OCI-LY7 (cell line): ENCODE data around the gene ACR. TPM values are rescaled to one million over a fixed set of nuclear protein-coding genes. Genes with fewer than 3 reads are reported as not detected.

Experiments
- BruUV-seq: library from RNA; stranded (reverse); fragments of 400-500 nt; replicated peaks from 2 replicates; lab custom pipeline; 2021; lab: Mats Ljungman, UMichigan
- CTCF ChIA-PET: fragments of 300-600 bp; sonication (Branson Sonifier 250); formaldehyde crosslinking; loops from one replicate; lab custom pipeline; 2022; ENCODE audit warnings: antibody characterized with exemption; ENCODE audit not compliant: unreplicated experiment; lab: Charles Lee
- POLR2A ChIA-PET: fragments of 300-600 bp; sonication (Branson Sonifier 250); formaldehyde crosslinking; loops from one replicate; lab custom pipeline; 2022; ENCODE audit warnings: antibody characterized with exemption; lab: Charles Lee
- DNase-seq: peaks from one replicate; pipeline ENCODE4 v3.0.0-alpha.2; 2015; ENCODE audit warnings: low spot score
- H2AFZ ChIP-seq: fragments of 200-600 bp; sonication (generic), shearing (Covaris generic); 2 replicates; pipeline ENCODE4 v1.6.1; 2014; ENCODE audit warnings: mild to moderate bottlenecking, antibody characterized with exemption, low read length, moderate library complexity
- H3K27ac ChIP-seq: fragments of 200-600 bp; sonication (generic); 2 replicates; pipeline ENCODE4 v1.5.1; 2014; ENCODE audit warnings: mixed run types, low read depth, mild to moderate bottlenecking, moderate library complexity, low read length, inconsistent platforms; ENCODE audit not compliant: poor library complexity, severe bottlenecking
- H3K36me3 ChIP-seq: fragments of 200-600 bp; sonication (generic); 2 replicates; pipeline ENCODE4 v1.6.1; 2014; ENCODE audit warnings: mild to moderate bottlenecking, antibody characterized with exemption, low read length, moderate library complexity, mixed read lengths; ENCODE audit not compliant: insufficient read depth
- H3K4me1 ChIP-seq: fragments of 200-600 bp; sonication (generic); 2 replicates; pipeline ENCODE4 v1.5.1; 2014; ENCODE audit warnings: mild to moderate bottlenecking, low read length; ENCODE audit not compliant: insufficient read depth, poor library complexity, severe bottlenecking
- H3K4me2 ChIP-seq: fragments of 200-600 bp; sonication (generic); 2 replicates; pipeline ENCODE4 v1.6.1; 2014; ENCODE audit warnings: mild to moderate bottlenecking, low read length
- H3K4me3 ChIP-seq: fragments of 200-600 bp; sonication (generic); 2 replicates; pipeline ENCODE4 v1.5.1; 2014; ENCODE audit warnings: mild to moderate bottlenecking, low read depth, low read length; ENCODE audit not compliant: poor library complexity, severe bottlenecking
- H3K79me2 ChIP-seq: fragments of 200-600 bp; sonication (generic); 2 replicates; pipeline ENCODE4 v1.6.1; 2016; ENCODE audit warnings: low read depth, mild to moderate bottlenecking, low read length, moderate library complexity, mixed read lengths; ENCODE audit not compliant: insufficient read depth
- H3K9me2 ChIP-seq: fragments of 200-600 bp; sonication (generic); 2 replicates; pipeline ENCODE4 v1.6.1; 2016; ENCODE audit warnings: mild to moderate bottlenecking, low read length, mixed read lengths; ENCODE audit not compliant: insufficient read depth
- H3K9me3 ChIP-seq: fragments of 200-600 bp; sonication (generic); 2 replicates; pipeline ENCODE4 v1.6.1; 2014; ENCODE audit warnings: mild to moderate bottlenecking, mixed run types, low read length, mixed read lengths
- H4K20me1 ChIP-seq: fragments of 200-600 bp; sonication (generic); 2 replicates; pipeline ENCODE4 v1.6.1; 2014; ENCODE audit warnings: mild to moderate bottlenecking, antibody characterized with exemption, low read length, moderate library complexity, mixed read lengths; ENCODE audit not compliant: insufficient read depth
- CTCF ChIP-seq: fragments of 200-600 bp; sonication (generic); conservative IDR thresholded peaks from 2 replicates; pipeline ENCODE4 v1.5.1; 2014; ENCODE audit warnings: mild to moderate bottlenecking, antibody characterized with exemption, low read length, moderate library complexity, mixed read lengths
- EZH2phosphoT487 ChIP-seq: fragments of 200-600 bp; sonication (generic); IDR thresholded peaks from 2 replicates; pipeline ENCODE4 v1.6.1; 2018; ENCODE audit warnings: low read depth, borderline replicate concordance, mild to moderate bottlenecking, mixed run types, antibody characterized with exemption, low read length, moderate library complexity, mixed read lengths
- intact Hi-C: fragments of 100-400 bp; cut with micrococcal nuclease; formaldehyde crosslinking; loops from one replicate; pipeline ENCODE4 v1.10.0; 2022; ENCODE audit not compliant: unreplicated experiment
- total RNA-seq, 2 experiments: library from RNA; depleted of rRNA in 1 of 2; stranded (reverse); fragments of >200 nt in 1 of 2; shearing (Covaris generic) in 1 of 2; gene quantifications; 2 replicates each; pipeline ENCODE4 v1.2.3, GENCODE V29; 2014 to 2022

Gene ACR
- total RNA-seq, 2 experiments from 2014 or later: not detected

GRCh38 chr22:50704510-50705218 is 33.3 kb upstream of the ACR start:
- Histone ChIP-seq H4K20me1 (no peaks in the 10 kb centered on the region), H3K4me1 (no peaks in the 10 kb centered on the region), H2AFZ (no peak overlapping the region), H3K9me3 (no peaks in the 10 kb centered on the region), H3K36me3 (no peaks in the 10 kb centered on the region), H3K4me3 (no peak overlapping the region), H3K27ac (no peak overlapping the region), H3K9me2 (no peaks in the 10 kb centered on the region), H3K79me2 (no peaks in the 10 kb centered on the region), H3K4me2 (no peak overlapping the region)
- no peak for TF ChIP-seq CTCF
- TF ChIP-seq EZH2phosphoT487: no peak
- POLR2A ChIA-PET: no interaction called here
- intact Hi-C loops: no loop called here
- DNase-seq: no peak
- CTCF ChIA-PET: no interaction called here
- BruUV-seq: no TSS peak

- no peaks in the 10 kb centered on the region for H3K9me3 ChIP-seq
- no peak overlapping the region for H3K4me2 ChIP-seq
- H3K79me2 ChIP-seq: no peaks in the 10 kb centered on the region
- no TSS peak for BruUV-seq
- H3K27ac ChIP-seq: no peak overlapping the region
- no peak for DNase-seq
- H4K20me1 ChIP-seq: no peaks in the 10 kb centered on the region
- H3K9me2 ChIP-seq: no peaks in the 10 kb centered on the region
- intact Hi-C loops: no loop called here
- no peaks in the 10 kb centered on the region for H3K4me1 ChIP-seq
- ChIA-PET POLR2A (no interaction called here), CTCF (no interaction called here)
- no peak overlapping the region for H2AFZ ChIP-seq
- TF ChIP-seq CTCF (no peak), EZH2phosphoT487 (no peak)
- H3K4me3 ChIP-seq: no peak overlapping the region
- H3K36me3 ChIP-seq: no peaks in the 10 kb centered on the region
These were observed 32.7 kb upstream of the ACR start for GRCh38 chr22:50705219-50705691.

- intact Hi-C loops: no loop called here
- H3K4me3 ChIP-seq: no peak overlapping the region
- no peak overlapping the region for H3K27ac ChIP-seq
- no TSS peak for BruUV-seq
- no peaks in the 10 kb centered on the region for H3K9me3 ChIP-seq
- no peak overlapping the region for H3K4me2 ChIP-seq
- TF ChIP-seq EZH2phosphoT487 (no peak), CTCF (no peak)
- H3K9me2 ChIP-seq: no peaks in the 10 kb centered on the region
- H4K20me1 ChIP-seq: no peaks in the 10 kb centered on the region
- H2AFZ ChIP-seq: no peak overlapping the region
- no peak for DNase-seq
- POLR2A ChIA-PET: no interaction called here
- no peaks in the 10 kb centered on the region for H3K36me3 ChIP-seq
- H3K4me1 ChIP-seq: no peaks in the 10 kb centered on the region
- H3K79me2 ChIP-seq: no peaks in the 10 kb centered on the region
- CTCF ChIA-PET: no interaction called here
These were observed 32.1 kb upstream of the ACR start for GRCh38 chr22:50705851-50706351.
